Progenitor cell of endocrine pancreas (in vitro differentiated cells): ENCODE measurements around the gene TLR8. TPM values are rescaled to one million over a fixed set of nuclear protein-coding genes. Genes with fewer than 3 reads are reported as not detected.
A peak's percentile ranks its signal among the peaks of the same experiment; 100 is the strongest.

Experiments used
- DNase-seq: peaks from one replicate; pipeline ENCODE4 v3.0.0; 2021; ENCODE audit warnings: low spot score; ENCODE audit not compliant: unreplicated experiment
- H3K27ac Mint-ChIP-seq: 2 replicates; pipeline ENCODE4 v1.8.0; 2021; ENCODE audit warnings: mild to moderate bottlenecking, moderate library complexity, mixed read lengths
- H3K27me3 Mint-ChIP-seq: 2 replicates; pipeline ENCODE4 v1.8.0; 2021; ENCODE audit warnings: mixed read lengths
- H3K36me3 Mint-ChIP-seq: 2 replicates; pipeline ENCODE4 v1.8.0; 2022; ENCODE audit warnings: mixed read lengths; ENCODE audit not compliant: insufficient read depth
- H3K4me1 Mint-ChIP-seq: 2 replicates; pipeline ENCODE4 v1.8.0; 2021; ENCODE audit warnings: low read depth, mixed read lengths
- H3K4me3 Mint-ChIP-seq: 2 replicates; pipeline ENCODE4 v1.8.0; 2021; ENCODE audit warnings: low read depth, mild to moderate bottlenecking, moderate library complexity, mixed read lengths
- H3K9me3 Mint-ChIP-seq: 2 replicates; pipeline ENCODE4 v1.8.0; 2021; ENCODE audit warnings: low read depth, mixed read lengths
- CTCF ChIP-seq: fragments of 200-600 bp; sonication (generic); IDR thresholded peaks from one replicate; pipeline ENCODE4 v1.5.0; 2021; ENCODE audit warnings: antibody characterized with exemption, mild to moderate bottlenecking; ENCODE audit not compliant: unreplicated experiment
- total RNA-seq: library from RNA; stranded (reverse); gene quantifications from 2 replicates; pipeline ENCODE4 v1.2.1, GENCODE V29; 2021

TLR8 gene
- total RNA-seq, 1 donor from 2014 or later, result not detected

- Mint-ChIP-seq H3K36me3 (peaks cover 2% of the 10 kb centered on the region), H3K27me3 (no peaks in the 10 kb centered on the region), H3K27ac (peak overlapping the region; percentile 45), H3K4me3 (no peak overlapping the region), H3K9me3 (peaks cover 23% of the 10 kb centered on the region), H3K4me1 (peaks cover 36% of the 10 kb centered on the region)
- no peak for TF ChIP-seq CTCF
- DNase-seq, result no peak
Measured at GRCh38 chrX:12945494-12945893, 39.1 kb downstream of the TLR8 start.

DNA sequence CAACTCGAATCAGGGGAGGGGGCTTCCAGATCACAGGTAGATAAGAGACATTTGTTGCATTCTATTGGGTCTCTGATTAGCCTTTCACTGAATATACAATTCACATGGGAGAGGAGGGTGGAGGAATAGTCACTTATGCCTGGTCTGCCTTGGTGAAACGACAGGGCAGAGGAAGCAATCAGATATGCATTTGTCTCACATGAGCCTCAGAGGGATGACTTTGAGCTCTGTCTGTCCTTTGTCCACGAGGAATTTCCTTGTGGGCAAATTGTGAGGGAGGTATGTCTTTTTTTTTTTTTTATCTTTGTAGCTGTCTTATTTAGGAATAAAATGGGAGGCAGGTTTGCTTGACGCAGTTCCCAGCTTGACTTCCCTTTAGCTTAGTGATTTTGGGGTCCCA is 40.0 kb downstream of the TLR8 start:
- no peak for DNase-seq
- Mint-ChIP-seq H3K4me3 (no peak overlapping the region), H3K27ac (peak overlapping the region; percentile 98), H3K4me1 (peaks cover 37% of the 10 kb centered on the region), H3K27me3 (no peaks in the 10 kb centered on the region), H3K36me3 (no peaks in the 10 kb centered on the region), H3K9me3 (peaks cover 20% of the 10 kb centered on the region)
- TF ChIP-seq CTCF, result no peak

DNA sequence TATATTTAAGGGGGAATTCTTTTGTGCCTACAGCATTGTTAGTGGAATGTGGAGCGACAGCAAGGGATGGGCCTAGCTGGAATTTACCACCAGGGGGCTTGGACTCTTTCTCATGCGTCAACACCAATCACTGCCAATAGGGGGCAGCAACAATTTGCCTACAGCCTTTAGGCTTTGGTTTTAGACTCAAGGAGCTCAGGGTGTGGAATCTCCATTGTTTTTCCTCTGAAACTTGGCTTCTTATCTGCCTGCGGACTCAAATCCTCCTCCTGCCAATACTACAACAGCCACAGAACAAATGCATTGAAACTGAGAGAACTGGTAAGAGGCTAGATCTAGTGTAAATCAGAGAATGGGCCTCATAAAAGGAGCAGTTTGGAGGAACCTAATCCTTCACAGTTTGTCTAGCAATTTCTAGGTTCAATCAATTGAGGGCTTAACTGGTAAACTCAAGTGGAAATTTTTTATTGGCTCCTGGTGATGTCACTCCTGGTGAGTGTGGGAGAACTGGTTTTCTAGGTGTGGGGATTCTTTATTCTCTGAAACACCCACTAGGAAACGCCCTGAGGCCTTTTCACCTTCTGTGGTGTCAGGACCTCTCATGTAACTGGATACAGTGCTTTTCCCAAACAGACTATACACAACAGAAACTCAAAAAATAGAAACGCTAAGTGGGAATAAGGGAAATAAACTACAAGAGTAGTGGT is 40.6 kb downstream of the TLR8 start:
- Mint-ChIP-seq H3K27ac (peak overlapping the region; percentile 98), H3K4me3 (peak overlapping the region; percentile 19), H3K4me1 (peaks cover 37% of the 10 kb centered on the region), H3K9me3 (peaks cover 19% of the 10 kb centered on the region), H3K27me3 (no peaks in the 10 kb centered on the region), H3K36me3 (no peaks in the 10 kb centered on the region)
- DNase-seq, result peak; percentile 55
- TF ChIP-seq CTCF, result peak; percentile 82

DNA sequence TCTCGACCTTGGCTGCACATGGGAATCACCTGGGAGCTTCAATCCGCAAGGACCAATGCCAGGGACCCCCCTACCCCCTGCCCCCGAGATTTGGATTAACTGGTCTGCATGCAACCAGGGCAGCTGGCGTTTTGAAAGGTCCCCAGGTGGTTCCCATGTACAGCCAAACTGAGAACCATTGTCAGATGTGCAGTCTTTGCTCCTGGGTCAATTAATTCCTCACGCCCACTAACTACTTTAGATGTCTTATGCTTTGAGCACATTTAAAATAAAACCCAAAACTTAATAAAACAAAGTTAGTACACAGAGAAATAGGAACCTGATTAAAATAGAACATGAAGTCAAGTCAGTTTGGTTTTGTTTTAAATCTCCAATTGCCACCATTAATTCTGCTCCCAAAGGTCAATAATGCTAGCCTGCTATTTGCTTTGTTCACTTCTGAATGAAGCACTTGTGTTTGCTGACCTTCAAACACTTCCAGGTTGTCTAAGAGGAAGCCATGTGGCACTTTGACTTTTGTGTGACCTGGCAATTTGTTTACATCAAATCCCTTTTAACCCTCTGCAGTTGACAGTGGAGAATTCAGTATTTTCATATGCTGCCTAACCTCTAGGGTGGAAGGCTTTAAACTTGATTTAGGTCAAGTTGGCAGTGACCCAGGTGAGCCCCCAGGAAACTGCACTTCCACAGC is 41.3 kb downstream of the TLR8 start:
- Mint-ChIP-seq H3K27ac (peak overlapping the region; percentile 98), H3K9me3 (peaks cover 17% of the 10 kb centered on the region), H3K36me3 (no peaks in the 10 kb centered on the region), H3K4me1 (peaks cover 37% of the 10 kb centered on the region), H3K27me3 (no peaks in the 10 kb centered on the region), H3K4me3 (peak overlapping the region; percentile 19)
- DNase-seq, result no peak
- no peak for TF ChIP-seq CTCF

DNA sequence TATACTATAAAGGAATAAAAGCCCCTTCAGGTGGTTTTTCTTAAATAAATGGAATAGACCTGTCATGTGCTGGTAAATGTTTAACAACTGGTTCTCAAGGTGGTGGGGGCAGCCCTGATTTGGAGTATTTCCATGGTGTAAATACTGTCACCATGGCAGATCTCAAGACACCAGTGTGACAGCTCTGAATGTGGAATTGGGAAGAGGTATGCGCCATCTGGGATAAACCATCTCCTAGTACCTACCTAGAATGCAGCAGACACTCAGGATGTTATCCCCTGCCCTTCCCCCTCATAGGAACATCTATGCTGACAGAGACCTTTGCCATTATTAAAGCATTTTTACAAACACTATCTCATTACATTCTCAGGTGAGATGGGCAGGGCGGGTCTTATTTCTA is 42.1 kb downstream of the TLR8 start:
- TF ChIP-seq CTCF, result no peak
- H3K27ac Mint-ChIP-seq, result peak overlapping the region; percentile 98
- peaks cover 11% of the 10 kb centered on the region for H3K9me3 Mint-ChIP-seq
- no peaks in the 10 kb centered on the region for H3K36me3 Mint-ChIP-seq
- peaks cover 37% of the 10 kb centered on the region for H3K4me1 Mint-ChIP-seq
- H3K4me3 Mint-ChIP-seq, result no peak overlapping the region
- DNase-seq, result no peak
- no peaks in the 10 kb centered on the region for H3K27me3 Mint-ChIP-seq
